ENCODE results near the gene MYL10. TPM values are rescaled to one million over a fixed set of nuclear protein-coding genes. Genes with fewer than 3 reads are reported as not detected.

Gene MYL10
- total and polyA plus RNA-seq, 8 donors: not detected

DNA sequence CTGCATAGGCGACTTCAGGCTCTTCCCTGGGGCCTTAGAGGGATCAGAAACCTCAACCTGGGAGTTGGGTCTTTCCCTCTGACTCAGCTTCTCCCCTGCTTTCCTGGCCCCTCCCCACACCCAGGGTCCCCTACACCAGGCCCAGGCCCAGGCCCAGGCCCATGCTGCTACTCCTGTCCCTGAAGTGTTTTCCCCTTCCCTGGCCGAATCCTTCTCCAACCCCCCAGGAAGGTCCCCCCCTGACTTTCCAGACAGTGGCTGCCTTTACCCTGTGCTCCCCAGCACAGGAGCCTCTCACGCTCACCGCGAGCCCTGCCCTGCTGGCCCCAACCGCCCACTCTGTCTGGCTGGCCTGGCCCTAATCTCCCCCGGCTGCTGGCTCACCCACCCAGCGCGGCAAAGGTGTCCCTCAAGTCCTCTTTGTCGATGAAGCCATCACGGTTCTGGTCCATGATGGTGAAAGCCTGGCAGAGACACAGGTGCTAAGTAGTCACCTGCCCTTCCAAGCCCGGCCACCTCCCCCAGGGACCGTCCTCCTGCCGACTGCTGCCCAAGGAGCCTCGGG lies 6.4 kb downstream of the MYL10 start:
- no peak for DNase-seq
- intact Hi-C loops (cut with DNase I; ENCODE audit: low total_unique reads): no loop called here
- no peaks in the 10 kb centered on the region for H3K4me1 ChIP-seq
- 87 to 93% (median 90%) methylated on average over 13 to 15 of the region's 15 CpGs for WGBS, 5 donors
- no peak overlapping the region for H3K4me3 ChIP-seq
- no peaks in the 10 kb centered on the region for H3K36me3 ChIP-seq
- no peak overlapping the region for H3K27ac ChIP-seq
- H3K9me3 ChIP-seq: no peaks in the 10 kb centered on the region
- H3K27me3 ChIP-seq: peaks cover 11 to 42% (median 14%) of the 10 kb centered on the region in 3 donors
- no peak for TF ChIP-seq POLR2A (IDR thresholded peaks at IDR 0.05)
- no peak for TF ChIP-seq POLR2AphosphoS5 (IDR thresholded peaks at IDR 0.05)
- TF ChIP-seq, protein P1, sequence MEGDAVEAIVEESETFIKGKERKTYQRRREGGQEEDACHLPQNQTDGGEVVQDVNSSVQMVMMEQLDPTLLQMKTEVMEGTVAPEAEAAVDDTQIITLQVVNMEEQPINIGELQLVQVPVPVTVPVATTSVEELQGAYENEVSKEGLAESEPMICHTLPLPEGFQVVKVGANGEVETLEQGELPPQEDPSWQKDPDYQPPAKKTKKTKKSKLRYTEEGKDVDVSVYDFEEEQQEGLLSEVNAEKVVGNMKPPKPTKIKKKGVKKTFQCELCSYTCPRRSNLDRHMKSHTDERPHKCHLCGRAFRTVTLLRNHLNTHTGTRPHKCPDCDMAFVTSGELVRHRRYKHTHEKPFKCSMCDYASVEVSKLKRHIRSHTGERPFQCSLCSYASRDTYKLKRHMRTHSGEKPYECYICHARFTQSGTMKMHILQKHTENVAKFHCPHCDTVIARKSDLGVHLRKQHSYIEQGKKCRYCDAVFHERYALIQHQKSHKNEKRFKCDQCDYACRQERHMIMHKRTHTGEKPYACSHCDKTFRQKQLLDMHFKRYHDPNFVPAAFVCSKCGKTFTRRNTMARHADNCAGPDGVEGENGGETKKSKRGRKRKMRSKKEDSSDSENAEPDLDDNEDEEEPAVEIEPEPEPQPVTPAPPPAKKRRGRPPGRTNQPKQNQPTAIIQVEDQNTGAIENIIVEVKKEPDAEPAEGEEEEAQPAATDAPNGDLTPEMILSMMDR (IDR thresholded peaks at IDR 0.05): no peak
- TF ChIP-seq EP300 (IDR thresholded peaks at IDR 0.05): no peak

DNA sequence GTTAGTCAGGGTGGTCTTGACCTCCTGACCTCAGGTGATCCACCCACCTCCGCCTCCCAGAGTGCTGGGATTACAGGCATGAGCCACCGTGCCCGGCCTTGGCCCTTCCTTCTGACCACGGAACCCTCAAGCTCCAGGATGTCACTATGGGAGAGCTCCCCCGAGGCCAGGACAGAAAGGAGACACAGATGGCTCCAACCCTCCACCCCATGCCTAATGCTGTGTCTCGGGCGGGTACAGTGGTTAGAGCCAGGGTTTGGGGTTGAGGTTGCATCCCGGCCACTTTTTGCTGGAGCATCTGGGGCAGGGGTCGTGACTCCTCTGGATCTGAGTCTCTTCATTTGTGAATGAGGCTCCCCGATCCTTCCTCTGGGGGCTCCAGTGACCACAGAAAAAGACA lies 8.1 kb downstream of the MYL10 start:
- H3K9me3 ChIP-seq: no peaks in the 10 kb centered on the region
- WGBS, 5 donors: 86 to 94% (median 90%) methylated on average over 10 of the region's 10 CpGs

DNA sequence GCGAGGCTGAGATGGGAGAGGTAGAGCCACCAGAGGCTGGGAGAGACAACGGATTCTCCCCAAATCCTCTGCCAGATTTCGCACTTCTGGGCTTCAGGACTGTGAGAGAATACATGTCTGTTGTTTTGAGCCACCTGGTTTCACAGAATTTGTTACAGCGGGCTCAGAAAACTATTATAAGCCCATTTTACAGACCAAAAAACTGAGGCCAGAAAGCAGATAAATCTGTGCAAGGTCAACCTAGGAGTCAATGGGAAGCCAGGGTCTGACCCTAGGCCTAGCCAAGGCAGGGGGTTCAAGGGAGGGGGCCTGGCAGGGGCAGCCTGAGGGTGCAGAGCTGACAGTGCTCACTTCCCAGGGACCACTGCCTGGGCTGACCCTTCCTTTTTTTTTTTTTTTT lies 8.7 kb downstream of the MYL10 start:
- 82 to 93% (median 86%) methylated on average over 4 of the region's 4 CpGs for WGBS, 5 donors
- TF ChIP-seq EP300 (IDR thresholded peaks at IDR 0.05) (no peak), POLR2A (IDR thresholded peaks at IDR 0.05) (no peak), POLR2AphosphoS5 (IDR thresholded peaks at IDR 0.05) (no peak)
- TF ChIP-seq, protein P1 (IDR thresholded peaks at IDR 0.05): no peak
- no peak for DNase-seq
- Histone ChIP-seq H3K27ac (no peak overlapping the region), H3K4me1 (no peaks in the 10 kb centered on the region), H3K9me3 (no peaks in the 10 kb centered on the region), H3K27me3 (peaks cover 4 to 35% (median 13%) of the 10 kb centered on the region in 3 donors), H3K36me3 (no peaks in the 10 kb centered on the region), H3K4me3 (no peak overlapping the region)
- intact Hi-C loops (cut with DNase I; ENCODE audit: low total_unique reads): no loop called here

More for the DNA sequence above, 8.1 kb downstream of the MYL10 start:
- Histone ChIP-seq H3K36me3 (no peaks in the 10 kb centered on the region), H3K4me1 (no peaks in the 10 kb centered on the region), H3K27me3 (peaks cover 7 to 36% (median 14%) of the 10 kb centered on the region in 3 donors), H3K4me3 (no peak overlapping the region), H3K27ac (no peak overlapping the region)
- TF ChIP-seq, protein P1 (IDR thresholded peaks at IDR 0.05): no peak
- TF ChIP-seq POLR2A (IDR thresholded peaks at IDR 0.05): no peak
- TF ChIP-seq EP300 (IDR thresholded peaks at IDR 0.05): no peak
- TF ChIP-seq POLR2AphosphoS5 (IDR thresholded peaks at IDR 0.05): no peak
- no peak for DNase-seq
- intact Hi-C loops (cut with DNase I; ENCODE audit: low total_unique reads): no loop called here

DNA sequence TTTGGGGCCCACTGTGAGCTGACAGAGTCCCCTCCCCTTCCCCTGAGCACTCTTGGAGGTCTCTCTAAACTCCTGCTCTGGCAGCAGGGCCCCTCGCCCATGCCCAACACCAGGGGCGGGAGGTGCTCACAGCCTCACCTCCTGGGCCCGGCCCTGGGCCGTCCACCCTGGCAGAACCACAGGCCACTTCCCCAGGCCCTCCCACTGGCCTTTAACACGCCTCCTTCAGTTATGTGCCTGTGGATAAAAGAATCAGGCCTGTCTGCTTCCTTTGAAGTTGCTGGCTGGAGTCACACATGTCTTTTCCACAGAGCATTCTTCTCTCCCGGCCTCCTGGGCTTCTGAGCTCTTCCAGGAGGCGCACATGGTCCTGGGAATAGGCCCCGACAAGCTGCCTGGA lies 10.2 kb downstream of the MYL10 start:
- peaks cover 0 to 8% (median 2%) of the 10 kb centered on the region in 4 donors for H3K4me1 ChIP-seq
- no peak overlapping the region for H3K4me3 ChIP-seq
- WGBS, 5 donors: 52 to 60% (median 53%) methylated on average over 7 to 8 of the region's 8 CpGs
- no peak for DNase-seq
- H3K27ac ChIP-seq: no peak overlapping the region
- TF ChIP-seq POLR2A (IDR thresholded peaks at IDR 0.05) (no peak), EP300 (IDR thresholded peaks at IDR 0.05) (no peak), POLR2AphosphoS5 (IDR thresholded peaks at IDR 0.05) (no peak)
- TF ChIP-seq, protein P1 (IDR thresholded peaks at IDR 0.05): no peak
- no peaks in the 10 kb centered on the region for H3K36me3 ChIP-seq
- intact Hi-C loops (cut with DNase I; ENCODE audit: low total_unique reads): no loop called here
- peaks cover 0 to 32% (median 0%) of the 10 kb centered on the region in 3 donors for H3K27me3 ChIP-seq
- H3K9me3 ChIP-seq: no peaks in the 10 kb centered on the region
